Stimulated activated CD4-positive, alpha-beta T cell treated with anti-CD3 and anti-CD28 coated beads, Interleukin-4, amount 100 ng/mL, for 4 hours (primary cell): Measurements from ENCODE around the gene LHX2.

ENCODE experiments used
- DNase-seq, 2 experiments: peaks; one replicate each; pipeline ENCODE4 v3.0.0-alpha.2; 2020

The LHX2 gene

DNA sequence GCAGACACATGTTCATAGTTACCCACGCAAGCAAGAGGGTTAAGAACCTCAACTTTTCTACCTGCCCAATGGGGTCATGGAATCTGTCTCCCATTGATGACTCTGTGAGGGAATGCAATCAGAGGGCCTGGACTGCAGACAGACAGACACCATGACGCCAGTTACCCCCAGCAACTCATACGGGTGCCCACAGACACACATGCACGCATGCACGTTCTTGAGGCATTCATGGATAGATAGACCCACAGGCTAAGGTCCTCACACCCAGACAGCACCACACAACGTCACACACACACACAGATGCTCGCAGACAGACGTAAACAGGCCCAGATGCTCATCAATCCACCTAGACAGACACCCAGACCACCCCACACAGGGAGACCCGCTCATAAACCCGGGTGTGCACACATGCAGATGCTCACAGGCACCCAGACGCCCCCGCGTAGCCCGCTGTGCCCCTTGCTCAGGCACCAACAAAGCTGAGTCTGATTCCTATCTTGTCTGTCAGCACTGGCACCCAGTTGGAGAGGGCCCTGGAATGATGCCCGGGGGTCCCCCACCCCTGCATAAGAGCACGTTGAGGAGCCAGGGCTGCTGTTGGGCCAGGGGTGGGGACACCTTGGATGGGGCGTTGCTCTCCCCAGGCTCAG lies 23.6 kb downstream of the LHX2 start:
- DNase-seq = no peak

DNA sequence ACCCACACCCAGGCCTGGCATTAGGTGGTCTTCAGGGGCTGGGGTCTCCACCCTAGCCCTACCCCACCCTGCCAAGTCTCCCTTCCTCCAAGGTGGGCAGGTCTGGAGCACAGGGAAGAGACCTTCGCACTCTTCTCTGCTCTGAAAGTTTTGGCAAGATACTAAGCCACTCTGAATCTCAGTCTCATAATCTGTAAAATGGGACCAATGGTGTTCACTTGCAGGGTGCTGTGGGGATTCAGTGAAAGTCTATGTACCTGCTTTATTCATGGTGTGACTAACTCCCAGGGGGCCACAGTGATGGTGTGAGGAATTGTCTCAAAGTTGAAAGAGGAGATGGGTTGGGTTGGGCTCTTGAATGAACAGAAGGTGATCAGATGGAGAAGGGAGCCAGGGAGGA lies 25.0 kb downstream of the LHX2 start:
- DNase-seq = no peak

DNA sequence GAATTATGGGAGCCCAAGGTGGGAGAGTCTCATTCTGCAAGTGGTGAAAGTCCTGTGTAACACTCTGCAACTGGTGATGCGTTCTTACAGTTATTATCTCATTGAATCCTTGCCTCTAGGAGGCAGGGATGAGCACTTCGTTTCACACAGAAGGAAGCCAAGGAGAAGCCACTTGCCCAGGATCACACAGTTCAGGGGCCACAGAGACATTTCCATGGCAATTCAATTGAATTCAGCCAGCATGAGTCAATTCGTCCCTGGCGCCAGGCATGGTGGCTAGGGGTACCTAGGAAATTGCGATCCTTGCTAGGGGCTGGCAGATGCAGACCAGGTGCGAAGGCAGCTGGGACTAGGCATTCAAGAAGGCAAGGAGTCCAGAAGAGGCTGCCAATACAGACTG lies 26.2 kb downstream of the LHX2 start:
- no peak for DNase-seq

DNA sequence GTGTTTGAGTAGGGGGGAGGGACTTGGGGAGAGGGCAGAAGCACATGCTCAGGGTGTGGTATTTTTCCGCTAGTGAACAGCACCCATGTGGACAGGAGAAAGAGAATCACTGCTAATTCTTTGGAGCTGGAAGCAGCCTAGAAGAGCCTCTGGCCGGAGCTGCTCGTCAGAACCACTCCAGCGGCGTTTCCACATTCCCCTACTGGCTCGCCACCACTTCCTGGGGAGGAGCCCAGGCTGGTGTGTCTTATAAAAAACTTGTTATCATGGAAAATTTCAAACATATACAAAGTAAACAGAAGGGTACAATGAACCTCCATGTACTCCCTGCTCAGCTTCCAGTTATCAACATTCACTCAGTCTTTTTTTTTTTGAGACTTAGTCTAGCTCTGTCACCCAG lies 26.7 kb downstream of the LHX2 start:
- DNase-seq = no peak

DNA sequence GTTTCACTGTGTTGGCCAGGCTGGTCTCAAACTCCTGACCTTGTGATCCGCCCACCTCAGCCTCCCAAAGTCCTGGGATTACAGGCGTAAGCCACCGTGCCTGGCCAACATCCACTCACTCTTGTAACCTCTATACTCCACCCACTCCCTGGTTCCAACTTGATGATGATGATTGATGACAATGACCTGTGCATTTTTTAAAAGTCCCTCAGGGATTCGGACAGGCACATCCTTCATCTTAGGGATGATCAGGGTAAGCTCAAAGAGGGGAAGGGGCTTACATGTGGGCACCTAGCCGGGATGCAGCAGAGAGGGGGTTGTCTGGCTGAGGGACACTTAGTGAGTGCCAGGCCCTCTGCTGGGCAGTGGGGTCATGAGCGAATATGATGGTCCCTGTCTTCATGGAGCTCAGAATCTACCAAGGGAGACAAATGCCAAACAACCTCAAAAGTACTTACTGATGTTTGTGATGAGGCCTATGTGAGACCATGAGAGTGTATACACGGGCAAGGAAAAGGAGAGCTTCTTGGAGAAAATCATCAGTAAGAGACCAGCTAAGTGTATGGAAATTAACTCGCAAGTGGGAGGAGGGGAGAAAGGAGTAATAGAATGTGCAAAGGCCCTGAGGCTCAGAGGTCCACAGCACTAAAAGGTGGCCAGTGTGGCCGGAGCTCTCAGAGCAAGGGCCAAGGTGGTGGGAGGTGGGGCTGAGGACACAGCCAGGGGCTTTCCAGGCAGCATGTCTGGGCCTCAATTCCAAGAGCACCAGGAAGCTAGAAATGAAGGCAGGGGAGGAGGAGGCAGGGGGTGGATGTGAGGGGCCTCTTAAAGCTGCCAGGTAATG lies 27.4 kb downstream of the LHX2 start:
- no peak for DNase-seq

DNA sequence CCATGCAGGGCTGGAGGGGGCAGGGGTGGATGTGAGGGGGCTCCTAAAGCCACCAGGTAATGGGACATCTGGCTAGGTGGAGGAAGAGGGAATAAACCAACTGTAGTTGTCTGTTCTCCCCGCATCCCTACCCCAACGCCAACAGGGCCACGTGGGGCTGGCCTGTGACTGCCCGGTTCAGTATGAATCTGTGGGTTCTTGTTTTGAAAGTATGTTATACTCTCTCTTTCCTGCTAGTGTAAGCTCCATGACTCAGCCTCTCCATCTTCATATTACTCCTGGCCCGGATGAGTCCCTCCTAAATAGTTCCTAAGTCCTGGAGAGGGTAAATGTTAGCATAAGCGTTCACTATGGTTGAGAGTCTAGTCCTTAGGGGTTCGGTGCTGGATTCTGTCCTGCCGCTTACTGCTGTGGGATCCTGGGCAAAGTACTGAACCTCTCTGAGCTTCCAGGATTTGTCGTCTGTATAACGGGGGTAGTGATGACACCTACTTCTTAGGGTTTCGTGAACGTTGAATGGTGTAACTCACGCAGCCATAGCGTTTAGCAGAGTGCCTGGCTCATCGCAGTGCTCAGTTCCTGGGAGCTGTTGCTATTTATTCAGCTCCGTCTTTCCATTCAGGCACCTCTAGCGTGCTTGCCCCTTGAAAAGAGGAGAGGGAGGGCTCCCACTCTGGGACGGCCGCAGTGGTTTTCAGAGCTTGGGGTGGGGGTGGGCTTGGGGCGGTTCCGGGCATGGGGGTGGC lies 28.8 kb downstream of the LHX2 start:
- no peak for DNase-seq

DNA sequence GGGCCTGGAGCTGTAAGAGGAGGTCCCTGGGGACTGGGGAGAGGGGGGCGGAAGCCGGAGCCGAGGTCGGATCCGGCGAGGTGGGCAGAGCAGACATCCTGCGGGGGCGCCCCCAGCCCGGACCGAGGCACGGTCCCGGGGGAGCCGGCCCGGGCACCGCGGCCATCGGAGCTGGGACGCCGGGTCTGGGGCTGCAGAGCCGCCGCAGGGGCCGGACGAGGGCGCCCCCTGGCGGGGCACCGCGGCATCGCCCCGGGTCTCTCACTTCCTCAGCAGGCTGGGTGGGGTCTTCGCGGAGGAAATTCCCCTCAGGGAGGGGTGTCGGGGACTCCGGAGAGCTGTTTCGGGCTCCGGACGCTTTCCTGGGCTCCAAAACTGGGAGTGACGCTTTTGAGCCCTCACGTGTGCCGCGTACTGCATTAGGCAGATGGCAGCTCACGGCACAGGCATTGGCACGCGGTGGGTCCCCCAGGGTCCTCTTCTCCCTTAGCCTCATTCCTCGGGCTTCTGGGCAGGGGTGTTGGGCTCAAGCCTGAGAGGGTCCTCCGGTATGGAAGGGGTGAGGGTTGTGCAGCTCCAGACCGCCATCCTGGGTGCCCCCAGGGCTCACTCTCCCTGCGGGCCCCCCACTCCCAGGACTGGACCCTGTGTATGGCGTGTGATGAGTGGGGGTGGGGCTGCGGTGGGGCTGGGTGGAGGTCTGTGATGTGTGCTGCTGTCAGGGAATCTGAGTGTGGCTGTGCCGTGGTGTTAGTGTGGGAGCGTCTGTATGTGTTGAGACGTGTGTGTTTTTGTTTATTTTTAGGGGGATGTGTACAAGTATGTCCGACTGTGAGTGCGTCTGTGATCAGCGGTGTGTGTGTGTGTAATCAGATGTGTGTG lies 29.6 kb downstream of the LHX2 start:
- peak; percentile 12 to 48 for DNase-seq

DNA sequence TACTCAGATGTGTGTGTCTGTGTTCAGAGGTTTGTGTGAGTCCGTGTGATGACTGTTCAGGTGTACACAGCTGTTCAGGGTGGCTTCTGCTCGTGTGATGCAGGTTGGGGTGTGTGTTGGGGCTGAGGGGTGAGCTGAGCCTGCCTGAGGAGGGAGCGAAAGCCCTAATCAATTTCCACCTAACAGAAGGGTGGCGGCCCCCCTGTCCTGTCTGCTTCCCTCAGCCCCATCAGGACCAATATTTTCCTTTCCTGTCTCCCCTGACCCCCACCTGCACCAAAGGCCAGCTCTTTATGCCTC lies 30.2 kb downstream of the LHX2 start:
- no peak for DNase-seq

DNA sequence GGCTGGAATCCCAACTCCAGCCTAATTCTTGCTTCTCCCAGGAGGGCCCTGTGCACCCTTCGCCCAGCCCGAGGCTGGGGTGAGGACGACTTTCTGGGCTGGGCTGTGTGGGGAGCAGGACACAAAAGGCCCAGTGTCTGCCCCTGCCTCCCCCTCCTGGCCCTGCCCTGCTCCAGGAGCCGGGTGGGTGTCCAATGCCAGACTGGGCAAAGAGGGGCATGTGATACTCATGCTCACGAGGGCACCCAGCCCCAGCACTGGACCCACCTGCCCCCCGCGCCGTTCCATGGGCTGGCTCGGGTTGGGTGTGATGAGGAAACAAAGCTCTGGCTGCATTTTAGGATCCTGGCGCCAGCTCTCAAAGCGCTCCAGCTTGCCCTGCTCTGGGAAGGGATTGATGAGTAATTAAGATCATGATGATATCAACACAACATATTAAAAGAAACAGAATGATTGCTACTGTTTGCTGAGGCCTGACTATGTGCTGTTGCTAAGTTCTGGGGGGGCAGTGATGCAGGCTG lies 30.7 kb downstream of the LHX2 start:
- DNase-seq = no peak

DNA sequence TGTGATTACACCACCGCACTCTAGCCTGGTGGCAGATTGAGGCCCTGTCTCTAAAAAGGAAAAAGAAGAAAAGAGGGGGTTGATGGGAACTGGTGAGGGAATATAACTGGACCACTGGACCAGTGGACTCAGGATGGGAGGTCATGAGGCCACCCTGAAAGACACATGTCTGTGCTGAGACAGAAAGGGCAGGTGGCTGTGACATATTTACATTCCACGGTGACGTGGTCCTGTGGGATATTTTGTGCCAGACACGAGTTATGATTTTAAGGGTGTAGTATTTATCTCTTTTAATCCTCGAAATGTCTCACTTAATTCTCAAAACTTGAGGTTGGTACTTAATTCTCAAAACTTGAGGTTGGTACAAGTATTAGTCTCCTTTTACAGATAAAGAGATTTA lies 32.9 kb downstream of the LHX2 start:
- DNase-seq = no peak

DNA sequence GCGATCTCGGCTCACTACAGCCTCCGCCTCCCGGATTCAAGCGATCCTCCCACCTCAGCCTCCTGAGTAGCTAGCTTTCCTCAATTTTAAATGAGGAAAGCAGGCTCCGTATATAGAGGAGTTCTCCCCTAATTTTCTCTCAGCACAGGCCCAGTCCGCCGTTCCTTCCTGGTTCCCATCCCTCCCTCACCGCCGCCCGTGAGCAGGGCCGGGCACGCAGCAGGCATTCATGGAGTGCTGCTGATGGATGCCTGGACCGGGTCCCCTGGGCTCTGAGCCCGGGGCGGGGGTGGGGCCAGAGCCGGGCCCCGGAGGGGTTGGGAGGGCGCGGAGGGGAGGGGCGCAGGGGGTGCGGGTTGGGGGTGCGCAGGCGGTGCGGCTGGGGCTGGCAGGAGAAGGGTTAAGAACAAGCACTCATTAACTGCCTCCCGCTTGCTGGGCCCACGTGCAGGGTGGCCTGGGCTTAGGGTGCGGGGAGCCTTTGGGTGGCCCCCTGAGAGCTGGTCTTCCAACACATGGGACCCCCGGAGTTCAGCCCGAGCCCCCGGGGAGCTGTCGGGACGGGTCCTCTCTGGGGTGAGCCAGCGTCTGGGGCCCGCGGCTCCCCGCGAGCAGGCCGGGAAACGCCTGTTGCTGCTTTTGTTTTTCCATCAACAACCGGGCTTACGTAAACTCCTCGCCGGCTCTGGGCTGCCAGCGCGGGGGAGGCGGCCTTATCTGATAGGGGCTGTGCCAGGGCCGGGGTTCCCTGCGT lies 33.7 kb downstream of the LHX2 start:
- DNase-seq = no peak

DNA sequence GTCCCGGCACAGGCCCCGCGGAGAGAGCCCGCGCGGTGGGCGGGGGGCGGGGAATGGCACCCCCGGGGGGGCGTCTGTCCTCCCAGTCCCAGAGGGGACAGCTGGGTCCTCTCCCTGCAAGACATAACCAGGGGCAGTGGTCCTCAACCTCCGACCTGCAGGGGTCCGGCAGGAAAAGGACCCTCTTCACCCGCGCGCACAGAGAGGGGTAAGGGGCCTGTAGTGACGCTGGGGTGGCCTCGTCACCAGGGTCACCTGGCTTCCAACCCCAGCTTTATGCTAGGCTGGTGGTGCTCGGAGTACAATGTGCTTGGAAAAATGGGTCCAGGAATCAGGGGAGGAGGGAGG lies 34.2 kb downstream of the LHX2 start:
- no peak for DNase-seq

DNA sequence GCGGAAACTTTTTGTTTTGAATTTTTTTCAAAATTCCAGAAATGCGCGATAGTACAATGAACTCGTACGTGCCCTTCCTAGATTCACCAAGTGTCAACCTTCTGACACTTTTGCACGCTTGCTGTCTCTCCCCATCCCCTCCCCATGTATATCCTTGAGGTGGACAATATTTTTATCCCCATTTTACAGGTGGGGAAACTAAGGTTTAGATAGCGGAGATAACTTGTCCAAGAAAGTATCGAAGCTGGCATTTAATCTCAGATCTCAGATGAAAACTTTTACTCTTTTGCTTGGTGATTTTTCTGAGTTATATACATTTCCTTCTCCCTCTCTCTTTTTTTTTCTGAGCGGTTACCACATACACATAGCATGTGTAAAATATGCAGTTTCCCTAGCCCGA lies 34.6 kb downstream of the LHX2 start:
- no peak for DNase-seq

DNA sequence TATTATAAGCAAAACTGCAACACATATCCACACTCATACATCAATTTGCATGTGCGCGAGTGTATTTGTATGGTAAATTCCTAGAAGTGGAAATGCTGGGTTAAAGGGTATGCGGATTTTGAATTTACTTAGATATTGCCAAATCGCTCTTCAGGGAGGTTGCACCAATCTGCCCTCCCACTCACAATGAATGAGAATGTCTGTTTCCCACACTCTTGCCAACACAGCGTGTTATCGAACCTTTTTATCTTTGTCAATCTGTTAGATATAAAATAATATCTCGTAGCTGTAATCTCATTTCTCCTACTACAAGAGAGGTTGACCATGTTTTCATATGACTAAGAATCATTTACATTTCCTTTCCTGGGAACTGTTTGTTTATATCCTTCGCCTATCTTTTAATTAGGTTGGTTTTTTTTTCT lies 35.7 kb downstream of the LHX2 start:
- DNase-seq = no peak

DNA sequence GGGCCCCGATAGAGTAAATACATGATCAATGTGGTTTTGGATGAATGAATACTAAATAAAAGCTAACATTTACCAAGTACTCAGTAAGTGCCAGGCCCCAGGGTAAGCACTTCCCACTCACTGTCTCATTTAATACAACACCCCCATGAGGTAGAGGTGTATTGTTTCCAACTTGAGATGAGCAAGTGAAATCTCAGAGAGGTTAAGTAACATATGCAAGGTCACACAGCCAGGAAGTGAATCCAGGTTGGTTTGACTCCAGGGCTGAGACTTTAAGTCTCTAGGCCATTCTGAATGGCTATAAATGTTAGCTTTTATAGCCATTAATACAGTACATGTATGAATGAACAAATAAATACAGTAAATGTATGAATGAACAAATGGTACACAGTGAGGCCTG lies 39.4 kb downstream of the LHX2 start:
- no peak for DNase-seq

DNA sequence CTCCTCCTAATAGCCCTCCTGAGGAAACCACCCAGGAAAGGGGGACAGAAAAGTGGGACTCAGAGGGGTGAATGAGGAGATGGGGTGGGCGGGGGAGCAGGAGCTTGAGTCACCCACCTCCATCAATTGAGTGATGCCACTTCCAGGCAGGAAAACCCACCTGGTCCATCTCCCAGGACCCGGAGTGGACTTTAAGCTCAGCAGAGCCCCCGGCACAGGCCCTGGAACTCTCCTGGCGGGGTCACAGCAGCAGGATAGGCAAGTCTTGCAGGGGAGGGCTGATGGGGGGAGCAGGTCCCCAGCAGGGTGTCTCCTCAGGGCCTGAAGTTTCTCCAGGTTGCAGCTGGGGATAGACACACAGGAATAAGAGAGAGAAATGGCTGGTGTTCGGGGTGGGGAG lies 40.8 kb downstream of the LHX2 start:
- DNase-seq = no peak

DNA sequence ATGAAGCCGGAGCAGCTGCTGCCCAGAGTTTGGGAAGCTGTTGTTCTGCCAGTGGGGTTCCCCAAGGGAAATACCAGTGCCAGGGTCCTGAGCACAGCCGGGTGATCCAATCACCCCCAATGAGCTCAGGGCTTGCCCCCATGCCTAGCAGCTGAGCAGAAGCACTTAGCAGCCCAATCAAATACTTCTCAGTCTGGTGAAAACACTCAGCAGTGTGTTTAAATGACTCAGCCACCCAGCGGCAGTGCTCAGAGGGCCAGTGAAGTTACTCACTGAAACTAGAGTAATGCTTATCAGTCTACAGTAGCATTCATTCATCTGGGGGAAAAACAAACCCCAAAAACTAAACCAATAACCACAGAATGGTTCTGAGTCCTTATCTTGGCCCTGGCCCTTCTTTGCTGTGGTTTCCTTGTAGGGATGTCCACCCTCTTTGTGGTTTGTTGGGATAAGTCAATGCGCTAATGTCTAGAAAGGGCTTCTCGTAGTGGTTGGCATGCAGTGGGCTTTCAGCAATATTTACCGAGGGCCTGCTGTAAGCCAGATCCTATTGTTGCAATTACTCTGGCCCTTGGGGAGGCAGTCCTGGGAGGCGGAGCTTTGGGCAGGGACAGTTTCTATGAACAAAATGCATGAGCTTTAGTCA lies 43.1 kb downstream of the LHX2 start:
- DNase-seq = no peak

DNA sequence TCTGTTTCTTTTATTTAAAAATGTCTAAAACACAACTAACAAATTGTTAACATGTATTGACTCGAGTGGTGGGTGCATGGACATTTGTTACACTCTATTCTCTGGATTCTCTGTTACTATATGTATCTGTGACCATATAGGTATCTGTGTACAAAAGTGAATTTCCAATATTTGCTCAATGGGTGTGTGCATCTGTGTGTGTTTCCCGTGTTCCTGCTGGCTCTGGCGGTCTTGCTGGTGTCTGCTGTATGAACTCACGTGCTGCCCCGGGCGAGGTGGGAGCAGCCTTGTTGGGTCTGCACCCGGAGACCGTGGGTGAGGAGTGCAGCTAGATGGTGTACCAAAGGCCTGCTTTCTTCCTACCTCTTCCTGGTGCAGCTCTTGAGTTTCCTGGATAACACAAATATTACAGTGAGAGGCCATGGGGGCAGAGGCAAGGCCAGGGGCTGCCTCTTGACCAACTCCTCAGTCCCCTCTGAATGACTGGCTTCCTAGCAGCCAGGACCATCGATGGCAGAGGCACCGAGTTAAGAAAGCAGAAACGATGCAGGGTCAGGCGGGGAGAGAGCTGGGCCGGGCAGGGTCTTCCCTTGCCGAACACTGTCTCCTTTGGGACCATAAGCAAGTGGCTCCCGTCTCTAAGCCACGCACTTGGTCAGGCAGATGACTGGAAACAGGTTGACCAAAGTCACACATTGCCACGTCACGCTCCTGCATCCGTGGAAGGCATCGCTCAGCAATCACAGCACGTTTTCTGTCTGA lies 49.5 kb downstream of the LHX2 start:
- no peak for DNase-seq

DNA sequence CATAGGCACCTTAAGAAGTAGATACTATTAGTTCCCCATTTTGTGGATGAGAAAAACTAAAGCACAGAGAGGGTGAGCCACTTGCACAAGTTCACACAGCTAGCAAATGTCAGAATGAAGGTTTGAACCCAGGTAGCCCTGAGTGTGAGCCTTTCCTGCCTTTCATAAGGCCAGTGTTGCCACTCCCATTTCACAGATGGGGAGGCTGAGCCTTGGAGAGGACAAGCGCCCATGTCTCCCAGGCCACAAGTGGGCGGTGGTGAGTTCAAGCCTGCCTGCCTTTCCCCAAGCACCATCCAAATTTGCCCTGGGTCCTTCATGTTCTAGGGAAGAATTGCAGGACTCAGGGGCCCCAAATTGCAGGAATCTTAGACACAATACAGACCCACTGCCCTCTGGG lies 50.6 kb downstream of the LHX2 start:
- DNase-seq = no peak

DNA sequence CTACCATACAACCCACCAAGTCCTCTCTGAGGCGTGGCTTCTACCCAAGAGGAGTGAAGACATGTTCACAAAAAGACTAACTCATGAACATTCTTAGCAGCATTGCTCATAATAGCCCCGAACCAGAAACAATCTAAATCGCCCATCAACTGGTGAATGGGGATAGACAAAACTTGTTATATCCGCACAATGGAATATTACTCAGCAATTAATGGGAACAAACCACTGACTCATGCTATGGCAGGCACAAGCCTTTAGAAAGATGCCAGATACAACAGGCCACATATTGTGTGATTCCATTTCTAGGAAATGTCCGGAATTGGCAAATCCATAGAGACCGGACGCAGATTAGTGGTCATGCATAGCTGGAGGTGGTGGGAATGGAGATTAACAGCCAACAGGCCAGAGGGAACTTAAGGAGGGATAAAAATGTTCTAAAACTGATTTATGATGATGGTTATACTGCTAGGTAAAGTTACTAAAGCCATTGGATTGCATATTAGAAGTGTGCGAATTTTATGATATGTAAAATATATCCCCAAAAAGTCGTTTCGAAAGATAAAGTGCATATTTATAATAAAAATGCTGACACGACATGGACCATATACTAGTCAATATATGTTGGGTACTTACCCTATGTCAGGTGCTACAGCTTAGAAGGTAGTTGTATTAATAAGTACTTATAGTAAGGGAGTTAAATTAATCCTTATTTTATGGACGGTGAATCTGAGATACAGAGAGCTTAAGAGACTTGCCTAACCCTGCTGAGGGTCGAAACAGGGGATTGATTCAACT lies 55.4 kb downstream of the LHX2 start:
- DNase-seq = no peak
